AG04450 (cell line): ENCODE data around the gene GRK5. TPM values are rescaled to one million over a fixed set of nuclear protein-coding genes. Genes with fewer than 3 reads are reported as not detected.

ENCODE experiments used
- CTCF ChIA-PET: fragments of 300-600, 350-600 bp; formaldehyde crosslinking; extraction: SDS; loops from one replicate; lab custom pipeline; 2022; ENCODE audit warnings: antibody characterized with exemption, inconsistent platforms; lab: Charles Lee
- POLR2A ChIA-PET: fragments of 350-600 bp; formaldehyde crosslinking; extraction: SDS; loops from one replicate; lab custom pipeline; 2021; ENCODE audit warnings: antibody characterized with exemption, inconsistent platforms; lab: Yijun Ruan, JAX
- DNase-seq: peaks from one replicate; pipeline ENCODE4 v3.0.0-alpha.2; 2011; ENCODE audit warnings: low read depth, low spot score
- H3K27ac ChIP-seq: one replicate; pipeline ENCODE4 v1.5.1; 2012; ENCODE audit warnings: low read depth, low read length, control low read depth
- H3K27me3 ChIP-seq: one replicate; pipeline ENCODE4 v1.6.0; 2012; ENCODE audit warnings: low read length; ENCODE audit not compliant: control insufficient read depth, insufficient read depth
- H3K4me3 ChIP-seq: 2 replicates; pipeline ENCODE4 v1.5.1; 2011; ENCODE audit warnings: mild to moderate bottlenecking, low read depth, low read length, control low read depth
- H3K9me3 ChIP-seq: 2 replicates; pipeline ENCODE4 v1.5.1; 2012; ENCODE audit warnings: low read length; ENCODE audit not compliant: control insufficient read depth, insufficient read depth
- CTCF ChIP-seq: IDR thresholded peaks from 2 replicates; pipeline ENCODE4 v1.5.1; 2011; ENCODE audit warnings: low read depth, low read length, control low read depth, inconsistent platforms
- polyA plus RNA-seq: library from polyadenylated mRNA; depleted of rRNA; stranded (reverse); fragments of >200 nt; gene quantifications from 2 replicates; pipeline ENCODE4 v1.2.3, GENCODE V29; 2011

GRK5 gene
- polyA plus RNA-seq, 1 experiment = 27.6 TPM

DNA sequence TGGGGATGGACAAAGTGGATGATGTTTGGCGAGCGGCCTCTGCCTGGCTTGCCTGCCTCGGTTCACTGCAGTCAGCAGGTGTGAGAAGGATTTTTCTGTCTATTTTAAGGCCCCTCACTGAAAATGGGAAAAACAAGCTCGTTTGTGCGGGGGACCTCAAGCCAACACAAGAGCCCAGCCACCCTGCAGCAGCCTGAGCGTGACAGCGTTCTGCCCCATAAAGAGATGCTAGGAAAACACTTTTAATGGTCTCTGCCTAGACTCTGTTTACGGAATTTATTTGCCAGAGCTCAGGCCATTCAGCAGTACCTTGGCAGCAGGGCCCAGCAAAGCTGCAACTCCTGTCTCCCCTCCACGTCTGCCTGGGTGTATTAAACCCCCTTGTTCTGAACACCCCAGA is 131.7 kb downstream of the GRK5 start:
- DNase-seq = no peak
- Histone ChIP-seq H3K9me3 (no peaks in the 10 kb centered on the region; the same call in 1 of the 2 replicates), H3K27me3 (no peaks in the 10 kb centered on the region), H3K27ac (no peak overlapping the region), H3K4me3 (no peak overlapping the region)
- POLR2A ChIA-PET = no interaction called here
- no peak for TF ChIP-seq CTCF
- CTCF ChIA-PET = interaction anchor here (0.6 to 1.3 kb wide), 3 partner anchors 10 to 106 kb away, joined by 3 to 5 read pairs (median 4); no protein-coding TSS in a partner anchor

DNA sequence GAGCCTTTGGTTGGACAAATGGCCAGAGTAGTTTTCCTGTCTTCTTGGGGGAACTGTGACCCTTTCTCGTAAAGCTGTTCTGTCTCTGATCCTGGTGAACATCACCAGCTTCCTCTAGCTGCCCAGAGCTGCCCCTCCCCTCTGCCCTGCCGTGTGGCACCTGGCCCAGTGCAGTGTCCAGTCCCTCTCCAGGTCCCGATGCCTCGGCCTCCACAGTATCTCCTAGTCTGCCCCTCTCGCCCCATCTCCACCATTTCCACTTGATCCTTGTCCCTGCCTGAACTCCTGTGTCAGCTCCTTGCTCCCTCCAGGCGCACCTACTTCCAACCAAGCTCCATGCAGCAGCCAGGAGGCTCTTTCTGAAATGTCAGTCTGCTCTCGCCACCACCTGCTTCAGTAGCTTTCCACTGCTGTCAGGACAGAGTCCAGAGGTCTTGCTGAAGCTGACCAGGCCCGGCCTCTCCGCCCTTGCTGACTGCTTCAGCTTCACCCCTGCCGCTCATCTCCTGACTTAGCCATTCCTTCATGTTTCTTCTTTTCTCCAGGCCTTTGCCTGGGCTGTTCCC is 133.6 kb downstream of the GRK5 start:
- ChIA-PET CTCF (interaction anchor here (0.6 kb wide), 1 partner anchor 14 kb away, joined by 5 read pairs; no protein-coding TSS in a partner anchor), POLR2A (no interaction called here)
- H3K27me3 ChIP-seq = no peaks in the 10 kb centered on the region
- H3K9me3 ChIP-seq = no peaks in the 10 kb centered on the region; the same call in 1 of the 2 replicates
- no peak overlapping the region for H3K27ac ChIP-seq
- TF ChIP-seq CTCF = no peak
- no peak for DNase-seq
- H3K4me3 ChIP-seq = no peak overlapping the region

DNA sequence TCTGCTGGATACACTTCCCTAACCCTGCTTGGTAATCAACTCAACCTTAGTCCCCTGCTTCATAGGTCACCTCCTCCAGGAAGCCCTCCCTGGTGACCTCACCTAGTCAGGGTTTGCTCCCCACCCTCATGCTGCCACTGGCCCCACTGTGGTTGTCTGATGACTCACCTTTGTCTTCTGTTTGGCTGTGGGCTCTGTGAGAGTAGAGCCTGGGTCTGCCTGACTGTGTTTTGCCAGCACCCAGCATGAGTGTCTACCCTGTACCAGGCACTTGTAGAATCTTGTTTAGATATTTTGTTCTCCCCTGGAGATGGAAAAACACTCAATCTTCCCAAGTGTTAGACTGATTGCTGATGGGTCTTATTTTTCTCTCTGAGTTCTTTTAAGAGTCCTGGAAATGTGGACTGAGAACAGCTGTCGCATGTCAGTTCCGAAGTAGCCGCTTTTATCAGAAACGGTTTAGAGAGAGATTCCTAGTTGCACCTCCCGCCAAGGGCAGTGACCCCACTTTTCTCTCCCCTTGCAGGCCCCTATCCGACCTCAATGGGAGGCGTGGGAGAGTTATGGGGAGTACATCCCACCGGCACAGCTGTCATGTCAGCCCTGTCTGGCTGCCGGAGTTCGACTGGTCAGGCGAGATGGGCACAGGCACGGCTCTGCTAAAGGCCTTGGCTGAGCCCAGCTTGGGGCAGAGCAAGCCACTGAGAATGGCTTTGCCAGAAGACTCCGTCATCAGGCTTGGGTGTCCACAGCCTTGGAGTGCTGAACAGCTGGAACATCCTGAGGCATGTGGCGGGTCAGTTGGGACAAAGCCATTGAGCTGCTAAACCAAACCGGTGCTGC is 134.3 kb downstream of the GRK5 start:
- ChIA-PET CTCF (interaction anchor here (0.6 kb wide), 1 partner anchor 133 kb away, joined by 5 read pairs; no protein-coding TSS in a partner anchor), POLR2A (interaction anchor here (1.1 to 1.2 kb wide), 2 partner anchors 60 to 135 kb away, joined by 3 read pairs; no protein-coding TSS in a partner anchor)
- TF ChIP-seq CTCF = no peak
- DNase-seq = no peak
- H3K27me3 ChIP-seq = no peaks in the 10 kb centered on the region
- H3K27ac ChIP-seq = peak overlapping the region; percentile 21
- H3K9me3 ChIP-seq = no peaks in the 10 kb centered on the region; the same call in 1 of the 2 replicates
- H3K4me3 ChIP-seq = no peak overlapping the region

DNA sequence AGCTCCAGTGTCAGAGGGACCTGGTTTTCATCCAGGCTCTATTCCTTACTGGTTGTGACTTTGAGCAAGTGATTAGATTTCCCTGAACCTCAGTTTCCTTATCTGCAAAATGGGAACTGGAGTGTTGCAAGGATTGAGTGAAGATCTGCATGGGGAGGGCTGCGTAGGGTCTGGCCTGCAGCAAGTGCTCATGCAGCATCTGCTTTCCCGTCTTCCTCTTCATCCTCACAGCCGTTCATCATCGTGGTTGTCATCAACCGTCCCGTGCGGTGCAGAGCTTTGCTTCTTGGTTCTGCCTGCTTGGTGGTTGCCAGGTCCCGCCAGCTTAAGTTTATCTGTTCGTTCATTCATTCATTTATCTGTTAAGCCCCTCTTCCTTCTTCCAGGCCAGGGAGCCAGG is 135.0 kb downstream of the GRK5 start:
- ChIA-PET POLR2A (interaction anchor here (1.1 to 1.2 kb wide), 2 partner anchors 59 to 136 kb away, joined by 3 read pairs; no protein-coding TSS in a partner anchor), CTCF (interaction anchor here (0.6 kb wide), 1 partner anchor 133 kb away, joined by 5 read pairs; no protein-coding TSS in a partner anchor)
- DNase-seq = no peak
- Histone ChIP-seq H3K9me3 (no peaks in the 10 kb centered on the region; the same call in 1 of the 2 replicates), H3K27ac (no peak overlapping the region), H3K4me3 (no peak overlapping the region), H3K27me3 (no peaks in the 10 kb centered on the region)
- TF ChIP-seq CTCF = no peak
